GM21825 (cell line): Measurements from ENCODE around the gene SUB1.
"Not testable (repeated sequence)": the region's sequence is repeated elsewhere in the genome, so short reads cannot be mapped to it uniquely, and the experiment has no call there.

ENCODE experiments used
- ATAC-seq: cut with Tn5 transposase; IDR thresholded peaks from one replicate; pipeline ENCODE4 v1.9.1; 2021; ENCODE audit warnings: mild to moderate bottlenecking, moderate library complexity; ENCODE audit not compliant: unreplicated experiment

Gene SUB1

GRCh38 chr5:32598997-32599549 lies 13.7 kb downstream of the SUB1 start:
- no peak for ATAC-seq

- no peak for ATAC-seq
Measured at GRCh38 chr5:32600054-32600622, 14.8 kb downstream of the SUB1 start.

DNA sequence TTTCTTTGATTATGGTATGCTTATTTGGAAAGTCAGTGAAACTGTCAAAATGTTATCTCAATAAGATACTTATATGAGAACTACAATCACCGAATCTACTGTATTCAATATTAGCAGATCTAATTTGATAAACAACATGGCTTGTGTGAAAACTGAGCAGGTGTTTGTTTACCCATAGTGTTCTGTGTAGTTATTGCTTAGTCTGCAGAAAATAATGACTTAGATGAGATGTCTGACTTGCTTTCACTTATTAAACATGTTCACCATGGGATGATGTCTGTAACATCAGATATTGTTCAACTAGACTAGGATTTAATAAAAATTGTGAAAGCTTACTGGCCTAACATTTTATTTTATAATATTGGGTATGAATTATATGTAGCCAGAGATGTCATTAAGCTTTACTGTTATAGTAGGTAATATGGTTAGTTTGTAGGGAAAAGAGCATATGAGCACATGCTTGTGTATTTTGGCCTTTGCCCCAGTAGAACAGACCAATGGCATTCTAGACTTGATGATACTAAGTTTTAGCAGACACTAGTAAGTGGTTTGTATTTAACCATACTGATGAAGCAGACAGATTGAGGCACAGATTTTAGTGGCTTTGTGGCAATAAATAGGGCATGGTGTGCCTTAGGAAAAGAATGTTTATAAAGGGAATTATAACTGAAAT lies 16.4 kb downstream of the SUB1 start:
- ATAC-seq, result no peak

- no peak for ATAC-seq
Measured at GRCh38 chr5:32602906-32603305, 17.5 kb downstream of the SUB1 start.

- no peak for ATAC-seq
Measured at GRCh38 chr5:32604800-32605765, 19.7 kb downstream of the SUB1 start.

DNA sequence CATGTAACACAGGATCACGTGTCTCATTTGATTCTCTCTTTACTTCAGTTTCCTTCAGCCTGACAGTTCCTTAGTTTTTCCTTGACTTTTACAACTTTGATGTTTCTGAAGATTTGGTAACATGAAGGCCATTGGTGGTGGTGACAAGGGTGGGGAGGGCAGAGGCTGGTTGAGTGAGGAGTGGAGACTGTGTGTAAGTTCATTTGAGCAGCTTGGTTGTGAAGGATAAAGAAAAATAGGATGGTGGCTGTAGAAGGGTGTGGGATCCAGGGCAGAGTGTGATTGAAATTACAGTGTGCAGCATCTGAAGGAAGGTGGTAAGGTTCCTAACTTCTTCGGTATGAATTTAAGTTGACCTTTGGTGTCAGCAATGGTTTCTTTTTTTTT lies 20.4 kb downstream of the SUB1 start:
- no peak for ATAC-seq

DNA sequence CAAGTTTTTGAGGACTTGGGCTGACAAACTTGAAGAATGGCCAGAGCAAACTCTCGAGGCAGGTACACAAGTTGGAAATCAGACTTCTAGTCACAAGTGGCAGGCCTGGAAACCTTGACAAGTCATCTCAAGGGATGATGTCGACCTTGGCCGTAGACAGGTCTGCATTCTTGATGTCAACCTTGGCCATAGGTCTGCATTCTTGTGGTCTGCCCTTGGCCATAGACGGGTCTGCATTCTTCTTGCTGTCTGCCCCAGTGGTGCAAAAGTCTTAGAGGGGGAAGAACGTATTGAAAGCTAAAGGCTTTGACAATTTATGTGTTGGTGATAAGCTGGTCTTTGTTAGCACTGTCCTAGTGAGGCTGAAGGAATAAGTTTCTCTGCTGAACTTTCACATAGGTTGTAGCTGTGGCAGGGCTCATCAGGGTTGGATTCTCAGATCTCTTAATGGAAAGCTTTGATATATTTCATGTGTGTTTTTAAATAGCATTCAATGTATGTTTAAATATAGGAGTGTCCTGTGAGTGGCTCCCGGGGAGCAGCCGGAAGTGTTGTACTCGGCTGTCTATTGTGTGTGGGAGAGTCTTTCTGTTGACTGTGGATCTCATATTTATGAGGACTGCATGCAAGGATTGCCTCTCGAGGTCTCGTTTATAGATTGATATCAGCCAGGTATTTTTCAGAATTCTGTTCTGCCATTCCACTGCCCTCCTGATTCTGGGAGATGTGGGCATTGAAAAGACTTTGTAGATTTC lies 27.0 kb downstream of the SUB1 start:
- ATAC-seq, result no peak

DNA sequence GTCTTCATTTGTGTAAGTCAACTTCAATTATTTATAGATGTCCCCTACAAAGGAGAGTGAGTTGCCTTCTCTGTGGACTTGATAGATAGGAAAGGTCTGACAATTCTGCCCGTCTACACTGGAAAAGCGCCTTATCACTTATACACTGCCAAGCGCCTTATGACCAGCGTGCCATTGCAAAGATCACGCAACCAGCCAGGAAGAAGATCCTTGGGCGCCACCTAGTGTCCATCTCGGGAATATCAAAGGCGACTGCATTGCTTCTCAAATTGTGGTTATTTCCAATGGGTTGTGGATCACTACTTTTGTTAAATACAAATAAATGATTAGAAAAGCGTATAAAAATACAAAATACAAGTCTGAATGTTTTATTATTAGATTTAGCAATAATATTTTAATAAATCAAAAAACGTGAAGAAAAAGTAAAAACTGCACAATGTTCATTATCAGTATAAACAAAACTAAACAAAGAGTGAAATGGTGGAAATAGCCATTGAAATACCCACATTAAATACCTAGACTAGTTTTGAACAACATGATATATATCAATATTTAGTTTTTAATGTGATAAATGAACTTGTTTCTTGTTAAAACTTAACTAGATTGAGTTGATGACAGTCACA lies 27.8 kb downstream of the SUB1 start:
- ATAC-seq, result peak; percentile 80

GRCh38 chr5:32615236-32615635 lies 29.9 kb downstream of the SUB1 start:
- ATAC-seq, result no peak

DNA sequence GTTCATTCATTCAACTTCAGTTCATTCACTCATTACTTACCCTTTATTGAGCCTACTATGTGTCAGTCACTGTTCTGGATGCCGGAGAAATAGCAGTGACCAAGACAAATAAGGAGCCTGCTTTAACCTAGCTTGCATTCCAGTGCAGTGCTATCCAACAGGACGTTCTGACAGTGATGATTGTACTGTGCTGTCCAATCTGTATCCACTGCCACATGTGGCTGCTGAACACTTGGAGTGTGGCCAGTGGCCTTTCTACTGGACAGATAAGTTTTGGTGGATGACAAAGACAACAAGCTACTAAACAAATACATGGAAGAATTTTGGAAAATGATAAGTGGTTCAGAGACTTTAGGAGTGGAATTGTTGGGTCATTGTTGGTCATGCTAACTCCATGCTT lies 33.6 kb downstream of the SUB1 start:
- ATAC-seq, result no peak

DNA sequence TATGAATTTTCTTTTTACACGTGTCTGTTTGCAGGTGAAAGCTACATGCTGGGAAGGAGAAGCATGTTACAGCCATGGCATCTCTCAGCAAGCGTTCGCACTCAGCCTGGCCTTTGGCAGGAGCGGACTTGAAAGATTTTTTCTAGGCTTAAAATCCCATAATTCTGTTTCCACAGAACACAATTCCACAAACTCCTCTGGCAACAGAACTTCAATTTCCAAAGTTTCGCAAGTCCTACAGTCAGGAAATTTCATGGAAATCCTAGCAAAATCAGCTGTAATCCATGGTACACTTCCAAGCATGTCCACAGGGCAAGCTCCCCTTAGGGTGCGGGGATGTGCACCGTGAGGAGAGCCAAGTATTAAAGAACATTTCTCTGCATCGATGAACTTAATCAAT lies 35.9 kb downstream of the SUB1 start:
- ATAC-seq, result no peak

DNA sequence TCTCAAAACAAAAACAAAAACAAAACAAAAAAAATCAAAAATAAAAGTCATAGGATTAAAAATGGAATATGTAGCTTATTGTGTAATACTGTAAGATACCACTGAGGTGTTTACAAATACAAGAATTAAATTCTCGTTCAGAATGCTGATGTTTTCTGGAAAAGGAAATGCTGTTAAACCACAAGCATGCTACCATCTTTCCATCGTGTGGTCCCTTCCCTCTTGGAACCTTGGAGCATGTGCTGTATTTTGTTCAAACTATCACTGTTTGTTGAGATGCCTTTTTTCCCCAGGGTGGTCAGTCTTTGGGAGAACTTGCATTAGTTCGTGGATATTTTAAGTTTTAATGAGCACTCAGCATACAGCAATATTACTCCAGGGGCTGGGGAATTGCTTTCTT lies 39.7 kb downstream of the SUB1 start:
- no peak for ATAC-seq

DNA sequence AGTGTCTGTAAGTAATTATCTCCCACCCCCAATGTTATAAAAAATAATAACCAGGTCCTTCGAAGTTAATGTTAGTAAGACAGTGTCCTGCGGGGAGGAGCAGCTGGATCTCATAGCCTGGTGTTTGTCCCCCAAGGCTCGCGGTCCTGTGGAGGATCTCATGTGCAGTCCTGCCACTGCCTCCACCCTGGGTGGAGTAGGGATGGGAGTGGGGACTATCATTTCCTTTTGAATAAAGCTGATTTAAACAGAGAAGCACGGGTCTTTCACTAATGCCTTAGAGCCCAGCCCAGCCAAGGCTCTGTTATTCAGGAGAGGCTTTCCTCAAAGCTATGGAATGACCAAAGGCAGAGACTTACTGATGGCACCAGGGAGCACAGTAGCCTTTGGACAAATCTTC lies 40.2 kb downstream of the SUB1 start:
- no peak for ATAC-seq

- no peak for ATAC-seq
Measured at GRCh38 chr5:32627219-32627870, 42.0 kb downstream of the SUB1 start.

DNA sequence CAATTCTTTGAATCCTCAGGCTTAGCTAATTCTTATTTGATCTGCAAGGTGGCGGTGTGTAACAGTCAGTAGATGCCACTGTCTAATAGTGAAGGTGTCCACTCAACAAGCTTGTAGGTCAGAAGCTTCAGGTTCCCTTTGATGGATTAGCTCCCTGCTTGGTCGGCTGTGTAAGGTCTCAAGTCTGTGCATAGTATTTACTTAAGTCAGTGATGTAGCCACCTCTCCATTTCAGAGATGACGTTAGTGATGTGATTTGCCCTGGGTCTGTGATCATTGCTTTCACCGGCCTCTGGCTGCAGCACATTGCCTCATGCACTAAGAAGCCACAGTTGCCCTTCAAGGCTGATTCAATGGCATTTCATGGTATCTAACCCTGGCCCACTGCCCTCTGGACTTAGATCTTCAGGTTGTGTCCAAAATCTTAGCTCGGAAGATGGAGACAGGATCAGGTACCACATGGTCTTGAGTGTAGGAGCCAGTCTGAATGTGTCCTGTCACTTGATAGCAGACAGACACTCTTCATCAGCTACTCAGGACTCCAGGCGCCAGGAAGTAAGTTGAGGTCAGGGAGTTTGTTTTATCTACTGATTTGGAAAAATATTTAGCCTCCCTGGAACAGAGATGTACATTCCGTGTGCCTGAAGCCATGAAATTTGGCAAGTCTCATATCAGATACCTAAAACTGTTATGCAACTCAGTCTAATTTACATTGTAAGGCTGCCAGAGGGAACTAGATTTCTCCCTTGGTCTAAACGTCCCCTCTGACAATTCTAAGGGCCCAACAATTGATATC lies 42.9 kb downstream of the SUB1 start:
- ATAC-seq, result no peak

DNA sequence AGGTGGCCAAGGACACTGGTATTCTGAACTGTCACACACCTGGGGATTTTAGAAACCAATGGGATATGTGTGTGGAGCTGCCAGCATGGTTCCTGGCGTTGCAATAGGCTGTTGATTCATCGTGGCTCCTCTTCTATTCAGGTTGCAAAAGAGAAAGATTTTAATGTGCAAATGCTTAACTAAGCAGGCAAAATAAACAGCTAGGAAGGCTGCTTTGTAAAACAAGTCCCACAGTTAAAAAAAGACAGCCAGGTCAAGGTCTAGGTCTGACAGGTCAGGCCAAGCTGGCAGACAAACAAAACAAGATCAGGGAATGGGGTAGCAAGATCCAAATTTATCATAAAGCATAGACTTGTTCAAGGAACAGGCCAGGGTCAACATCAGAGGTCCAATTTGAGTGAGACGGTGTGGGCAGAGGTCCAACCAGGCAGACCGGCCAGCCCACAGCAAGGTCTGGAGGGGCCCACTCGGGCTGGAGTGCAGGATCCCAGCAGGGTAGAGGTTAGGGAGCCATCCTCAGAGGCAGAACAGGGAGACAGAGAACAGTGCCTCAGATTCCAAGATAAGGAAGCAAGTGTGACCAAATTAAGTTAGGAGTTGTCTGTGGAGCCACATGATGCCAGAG lies 45.6 kb downstream of the SUB1 start:
- no peak for ATAC-seq

GRCh38 chr5:32633017-32633416 lies 47.7 kb downstream of the SUB1 start:
- not testable (repeated sequence) for ATAC-seq

- no peak for ATAC-seq
Measured at GRCh38 chr5:32638309-32638708, 53.0 kb downstream of the SUB1 start.

DNA sequence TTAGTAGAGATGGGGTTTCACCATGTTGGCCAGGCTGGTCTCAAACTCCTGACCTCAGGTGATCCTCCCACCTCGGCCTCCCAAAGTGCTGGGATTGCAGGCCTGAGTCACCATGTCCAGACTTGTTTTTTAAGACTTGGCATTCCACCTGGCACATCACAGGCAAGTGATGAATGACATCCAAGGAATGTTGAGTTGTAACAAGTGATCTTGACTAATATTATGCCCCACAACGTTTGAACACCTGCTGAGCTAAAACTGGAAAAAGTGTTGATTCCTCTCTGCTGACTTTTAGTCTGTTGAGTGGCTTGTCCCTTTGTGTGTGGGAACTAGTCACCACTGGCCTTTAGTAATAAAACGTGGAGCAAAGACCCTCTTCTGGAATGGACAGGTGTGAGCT lies 54.6 kb downstream of the SUB1 start:
- ATAC-seq, result no peak
